HG03378 (cell line): Measurements from ENCODE around the gene SLC7A5.
A peak's percentile ranks its signal among the peaks of the same experiment; 100 is the strongest.
"Not testable (repeated sequence)": the region's sequence is repeated elsewhere in the genome, so short reads cannot be mapped to it uniquely, and the experiment has no call there.

Experiments used
- ATAC-seq: cut with Tn5 transposase; IDR thresholded peaks from one replicate; pipeline ENCODE4 v1.9.1; 2021; ENCODE audit warnings: mild to moderate bottlenecking, moderate library complexity; ENCODE audit not compliant: unreplicated experiment

The SLC7A5 gene

GRCh38 chr16:87824016-87824990, 45.0 kb downstream of the SLC7A5 start:
- no peak for ATAC-seq

DNA sequence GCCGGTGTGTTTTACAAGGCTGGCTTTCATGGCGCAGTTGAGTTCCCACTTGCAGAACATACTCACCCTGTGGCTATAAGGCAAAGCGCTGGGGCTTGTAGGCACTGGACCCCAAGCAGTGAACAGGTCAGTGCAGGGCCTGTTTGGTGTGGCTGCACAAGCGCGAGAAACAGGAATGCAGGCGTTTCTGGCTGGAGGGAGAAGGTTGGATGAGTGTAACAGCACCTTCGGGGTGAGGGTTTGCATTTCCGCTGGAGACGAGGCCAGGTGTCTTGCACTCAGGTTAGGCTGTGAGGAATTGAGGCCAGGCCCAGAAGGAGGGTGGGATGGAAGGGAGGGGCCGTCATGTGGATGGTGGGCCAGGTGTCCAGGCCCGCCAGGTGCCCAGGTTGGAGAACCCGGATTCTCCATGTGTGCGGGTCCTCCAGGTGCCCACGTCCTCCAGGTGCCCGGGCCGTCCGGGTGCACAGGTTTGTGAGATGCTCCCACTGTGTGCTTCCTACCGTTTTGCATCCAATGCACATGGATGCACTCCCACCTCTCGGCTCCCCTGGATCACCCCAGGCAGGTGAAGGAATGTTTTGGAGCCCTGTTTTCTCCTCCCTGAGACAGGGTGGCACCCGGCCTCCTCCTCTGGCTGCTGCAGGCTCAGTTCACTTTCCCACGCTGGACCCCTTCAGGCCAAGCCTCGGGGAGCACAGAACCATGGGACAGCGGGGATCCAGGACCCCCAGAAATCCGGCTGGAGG, 46.0 kb downstream of the SLC7A5 start:
- no peak for ATAC-seq

- ATAC-seq = no peak
Measured at GRCh38 chr16:87822108-87822970, 47.0 kb downstream of the SLC7A5 start.

DNA sequence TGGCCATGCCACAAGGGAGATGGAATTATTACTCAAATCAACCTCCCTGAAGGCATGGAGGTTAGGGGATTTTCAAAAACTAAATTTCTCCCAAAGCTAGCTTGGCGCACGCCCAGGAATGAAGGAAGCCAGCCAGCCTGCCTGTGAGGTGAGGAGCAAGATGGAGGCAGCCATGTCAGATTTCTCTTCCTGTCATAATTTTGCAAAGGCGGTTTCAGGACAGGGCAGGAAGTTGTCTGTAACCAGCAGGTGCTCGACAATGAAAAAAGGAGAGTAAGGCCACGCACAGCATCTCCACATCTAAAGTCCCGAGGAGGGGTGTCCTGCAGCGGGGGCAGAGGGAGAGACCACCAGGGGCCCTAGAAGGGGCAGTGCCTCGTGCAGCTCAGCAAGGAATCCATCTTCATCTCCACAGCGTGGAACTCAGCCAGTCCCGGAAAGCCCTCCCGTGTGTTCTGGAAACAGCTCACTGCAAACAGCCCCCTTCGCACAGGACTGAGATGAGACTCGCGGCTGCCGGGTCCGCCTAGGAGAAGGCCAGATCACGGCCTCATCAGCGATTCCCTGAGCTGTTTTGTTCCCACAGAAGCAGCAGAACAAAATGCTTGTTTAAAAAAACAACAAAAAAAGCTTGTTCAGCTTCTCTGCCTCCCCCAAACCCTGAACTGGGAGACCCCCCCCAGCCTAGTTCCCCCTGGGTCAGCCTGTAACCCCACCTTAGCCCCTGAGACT, 47.8 kb downstream of the SLC7A5 start:
- ATAC-seq = no peak

- no peak for ATAC-seq
Measured at GRCh38 chr16:87819983-87820382, 49.3 kb downstream of the SLC7A5 start.

DNA sequence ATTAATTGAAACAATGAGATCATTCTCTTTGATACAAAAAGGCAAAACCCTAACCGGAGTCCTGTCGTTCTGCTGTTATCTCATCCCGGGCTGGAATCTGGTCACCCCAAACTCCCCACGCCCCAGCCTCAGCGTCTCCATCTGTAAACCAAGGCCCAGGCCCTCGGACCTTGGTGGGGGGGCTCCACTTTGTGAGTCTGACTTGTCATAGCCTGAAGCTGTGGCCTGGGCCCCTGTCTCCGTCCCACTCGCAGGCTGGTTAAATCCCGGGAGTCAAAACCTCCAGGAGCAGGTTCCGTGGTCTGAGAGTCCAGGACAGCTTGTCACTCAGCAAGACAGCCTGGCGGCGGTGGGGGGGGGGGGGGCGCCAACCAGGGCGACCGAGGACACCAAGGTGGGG, 50.0 kb downstream of the SLC7A5 start:
- no peak for ATAC-seq

DNA sequence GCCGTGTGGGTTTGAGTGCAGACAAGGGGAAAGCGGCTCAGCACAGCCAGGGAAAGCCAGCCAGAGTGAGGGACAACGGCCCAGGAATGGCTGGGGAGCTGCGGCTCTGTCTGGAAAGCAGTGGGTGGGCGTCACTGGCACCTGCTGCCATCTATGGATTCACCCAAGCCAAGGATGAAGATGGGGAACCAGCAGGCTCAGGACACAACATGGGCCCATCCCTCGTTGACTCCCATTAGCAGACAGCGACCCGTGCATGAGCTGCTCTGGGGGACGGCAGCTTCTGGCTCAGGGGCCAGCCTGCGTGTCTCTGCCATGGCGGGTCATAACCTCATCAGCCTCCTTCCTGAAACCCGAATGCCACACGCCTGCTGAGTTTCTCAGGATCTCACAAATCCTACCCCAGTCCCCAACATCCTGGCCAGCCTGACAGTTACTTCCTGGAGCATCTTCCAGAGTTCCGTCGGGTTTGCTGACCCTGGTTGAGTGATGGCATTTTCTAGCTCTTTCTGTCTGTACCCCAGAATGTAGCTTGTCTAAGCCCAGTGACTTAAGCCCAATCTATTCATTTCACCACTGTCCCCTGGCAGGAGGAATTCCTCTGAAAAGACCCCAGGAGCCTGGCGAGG, 50.7 kb downstream of the SLC7A5 start:
- ATAC-seq = no peak

DNA sequence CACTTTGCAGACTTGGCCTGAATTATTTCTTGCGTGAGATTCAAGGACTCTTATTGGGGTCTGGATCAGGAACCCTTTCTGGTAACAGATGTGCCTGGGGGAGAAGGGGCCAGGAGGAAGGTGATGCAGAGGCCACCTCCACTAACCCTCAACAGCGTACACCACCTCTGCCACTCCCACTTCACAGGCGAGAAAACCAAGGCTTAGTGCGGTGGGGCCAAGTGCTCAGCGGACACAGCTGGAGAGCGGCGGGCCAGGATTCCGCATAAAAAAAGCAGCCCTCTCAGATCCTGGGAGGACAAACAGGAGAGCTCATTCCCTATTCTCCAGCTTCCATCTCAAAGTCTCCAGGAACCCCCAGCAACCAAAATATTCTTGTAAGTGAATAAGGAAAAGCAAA, 51.4 kb downstream of the SLC7A5 start:
- ATAC-seq = no peak

- not testable (repeated sequence) for ATAC-seq
Measured at GRCh38 chr16:87817370-87817769, 51.9 kb downstream of the SLC7A5 start.

GRCh38 chr16:87816507-87817100, 52.7 kb downstream of the SLC7A5 start:
- no peak for ATAC-seq

GRCh38 chr16:87815567-87815966, 53.7 kb downstream of the SLC7A5 start:
- ATAC-seq = no peak

DNA sequence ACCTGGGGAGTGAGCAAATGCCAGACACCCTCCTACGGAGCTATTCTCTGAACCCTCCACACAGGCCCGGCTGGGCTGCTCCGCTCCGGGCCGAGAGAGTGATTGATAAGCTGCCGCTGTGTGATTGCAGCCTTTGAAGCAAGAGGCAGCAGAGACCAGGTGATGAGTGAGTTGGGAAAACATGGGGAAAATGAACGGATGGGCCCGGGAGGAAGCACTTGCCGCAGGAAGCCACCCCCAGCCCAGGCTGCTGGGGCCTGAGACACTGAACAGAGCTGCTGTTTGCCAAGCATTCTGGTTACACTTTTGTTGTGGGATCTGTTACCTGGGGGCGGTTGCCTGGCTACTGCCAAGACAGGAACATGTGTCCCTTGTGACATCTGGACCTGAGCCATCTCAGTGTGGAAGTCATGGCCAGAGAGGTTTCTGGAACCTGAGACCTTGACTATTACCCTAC, 57.1 kb downstream of the SLC7A5 start:
- no peak for ATAC-seq

- ATAC-seq = not testable (repeated sequence)
Measured at GRCh38 chr16:87811454-87811853, 57.9 kb downstream of the SLC7A5 start.

- ATAC-seq = peak; percentile 57
Measured at GRCh38 chr16:87809150-87809902, 60.0 kb downstream of the SLC7A5 start.

DNA sequence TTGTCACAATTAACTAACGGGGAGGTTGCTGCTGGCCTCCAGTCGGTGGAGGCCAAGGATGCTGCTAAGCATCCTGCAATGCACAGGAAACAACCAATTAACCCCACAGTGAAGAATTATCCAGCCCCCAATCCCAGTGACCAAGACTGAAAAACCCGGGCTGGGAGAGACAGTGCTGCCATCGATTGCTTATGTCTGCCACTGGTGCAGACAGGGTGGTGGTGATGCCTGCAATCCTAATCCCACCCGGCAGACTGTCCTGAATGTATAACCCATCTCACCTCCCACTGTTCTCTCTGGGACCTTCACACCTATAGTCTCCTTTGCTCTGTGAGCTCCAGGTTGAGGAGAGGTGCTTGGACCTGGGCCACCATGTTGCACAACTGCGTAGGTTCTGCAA, 61.2 kb downstream of the SLC7A5 start:
- no peak for ATAC-seq

GRCh38 chr16:87806641-87807546, 62.4 kb downstream of the SLC7A5 start:
- ATAC-seq = no peak

GRCh38 chr16:87806261-87806640, 63.1 kb downstream of the SLC7A5 start:
- no peak for ATAC-seq

GRCh38 chr16:87803385-87803784, 65.9 kb downstream of the SLC7A5 start:
- no peak for ATAC-seq
